HL-60/S4 treated with retinoic acid at 250 ng/mL for 4 days and 3 days (cell line): ENCODE measurements around the gene BCL7C.
"Not testable (repeated sequence)": the region's sequence is repeated elsewhere in the genome, so short reads cannot be mapped to it uniquely, and the experiment has no call there.

ENCODE experiments used
- in situ Hi-C: fragments of 300-500 bp; cut with MboI; formaldehyde crosslinking; loops from 2 replicates; pipeline ENCODE4 v1.7.0; 2022; ENCODE audit warnings: low sequenced_read_pairs

BCL7C gene

GRCh38 chr16:30893744-30894539 is at the start of gene BCL7C:
Gene BCL7C (minus strand): TSS chr16:30894077. CDS start chr16:30893944, 133 bp downstream.
- in situ Hi-C loops = no loop called here

- in situ Hi-C loops = no loop called here
Observed at GRCh38 chr16:30942426-30942806, 48.5 kb upstream of the BCL7C start.

- in situ Hi-C loops = no loop called here
Observed at GRCh38 chr16:30941600-30942425, 47.9 kb upstream of the BCL7C start.

GRCh38 chr16:30939571-30939970 is 45.7 kb upstream of the BCL7C start:
- in situ Hi-C loops = not testable (repeated sequence)

- in situ Hi-C loops = no loop called here
Observed at GRCh38 chr16:30937692-30938091, 43.8 kb upstream of the BCL7C start.

- in situ Hi-C loops = no loop called here
Observed at GRCh38 chr16:30934827-30935557, 41.1 kb upstream of the BCL7C start.

- in situ Hi-C loops = no loop called here
Observed at GRCh38 chr16:30931068-30931650, 37.3 kb upstream of the BCL7C start.

- in situ Hi-C loops = no loop called here
Observed at GRCh38 chr16:30930160-30930571, 36.3 kb upstream of the BCL7C start.

- in situ Hi-C loops = no loop called here
Observed at GRCh38 chr16:30929167-30929566, 35.3 kb upstream of the BCL7C start.

GRCh38 chr16:30928390-30928789 is 34.5 kb upstream of the BCL7C start:
- in situ Hi-C loops = no loop called here

GRCh38 chr16:30927789-30928378 is 34.0 kb upstream of the BCL7C start:
- in situ Hi-C loops = no loop called here

- in situ Hi-C loops = no loop called here
Observed at GRCh38 chr16:30926937-30927788, 33.3 kb upstream of the BCL7C start.

- in situ Hi-C loops = no loop called here
Observed at GRCh38 chr16:30925995-30926811, 32.3 kb upstream of the BCL7C start.

- in situ Hi-C loops = no loop called here
Observed at GRCh38 chr16:30925632-30925987, 31.7 kb upstream of the BCL7C start.

- in situ Hi-C loops = no loop called here
Observed at GRCh38 chr16:30924913-30925631, 31.2 kb upstream of the BCL7C start.

- in situ Hi-C loops = no loop called here
Observed at GRCh38 chr16:30924076-30924912, 30.4 kb upstream of the BCL7C start.

- in situ Hi-C loops = no loop called here
Observed at GRCh38 chr16:30923554-30924075, 29.7 kb upstream of the BCL7C start, which contains the start of gene FBXL19. Gene FBXL19 (plus strand): TSS chr16:30923572. CDS start chr16:30925755, 2,183 bp downstream.
